HEK293 (cell line): Measurements from ENCODE around the gene ZNF302.
A peak's percentile ranks its signal among the peaks of the same experiment; 100 is the strongest.
"Not testable (repeated sequence)": the region's sequence is repeated elsewhere in the genome, so short reads cannot be mapped to it uniquely, and the experiment has no call there.

Source experiments
- CTCF ChIA-PET: fragments of 350-600 bp; formaldehyde crosslinking; extraction: SDS; loops from one replicate; lab custom pipeline; 2021; ENCODE audit warnings: antibody characterized with exemption; lab: Yijun Ruan, JAX
- POLR2A ChIA-PET: fragments of 300-600 bp; formaldehyde crosslinking; extraction: SDS; loops from one replicate; lab custom pipeline; 2020; ENCODE audit warnings: antibody characterized with exemption, inconsistent platforms; lab: Yijun Ruan, JAX
- H3K27ac ChIP-seq: fragments of 200-500 bp; sonication (Bioruptor generic); 2 replicates; pipeline ENCODE4 v1.5.1; 2014; ENCODE audit warnings: low read depth, low read length, control low read depth, inconsistent platforms; ENCODE audit errors: extremely low read depth
- H3K36me3 ChIP-seq, 2 experiments: fragments of 200-500 bp in 1 of 2; sonication (Bioruptor generic) in 1 of 2; 1 replicate in 1 of 2; 2 replicates in 1 of 2; pipeline ENCODE4 v1.5.1; 2014 to 2017; ENCODE audit warnings: inconsistent platforms in 2 of 2, low read length in 2 of 2; ENCODE audit not compliant: control insufficient read depth in 2 of 2, insufficient read depth in 1 of 2
- H3K4me1 ChIP-seq: fragments of 200-500 bp; sonication (Bioruptor generic); 2 replicates; pipeline ENCODE4 v1.5.1; 2014; ENCODE audit warnings: mild to moderate bottlenecking, low read length, inconsistent platforms; ENCODE audit not compliant: control insufficient read depth, insufficient read depth
- H3K4me3 ChIP-seq: 2 replicates; pipeline ENCODE4 v1.5.1; 2011; ENCODE audit warnings: low read depth, mild to moderate bottlenecking, control low read depth, low read length, moderate library complexity
- H3K9me3 ChIP-seq: fragments of 200-500 bp; sonication (Bioruptor generic); 2 replicates; pipeline ENCODE4 v1.5.1; 2014; ENCODE audit warnings: low read depth, low read length, inconsistent platforms; ENCODE audit not compliant: control insufficient read depth, insufficient read depth
- HOXD13 ChIP-seq: sonication (generic); formaldehyde crosslinking; IDR thresholded peaks from 2 replicates; pipeline ENCODE4 v1.8.0; 2022; ENCODE audit warnings: missing genetic modification reagents, borderline replicate concordance
- KLF1 ChIP-seq: fragments of 450-650 bp; formaldehyde crosslinking; IDR thresholded peaks from 2 replicates; pipeline ENCODE4 v1.5.1; 2016; ENCODE audit warnings: missing biosample characterization, missing genetic modification characterization
- KLF16 ChIP-seq: fragments of 450-650 bp; formaldehyde crosslinking; IDR thresholded peaks from 2 replicates; pipeline ENCODE4 v1.5.1; 2017; ENCODE audit warnings: missing biosample characterization, missing genetic modification characterization
- KLF9 ChIP-seq: fragments of 450-650 bp; formaldehyde crosslinking; IDR thresholded peaks from 2 replicates; pipeline ENCODE4 v1.5.1; 2016; ENCODE audit warnings: missing biosample characterization, missing genetic modification characterization, low read depth
- OSR2 ChIP-seq: fragments of 450-650 bp; formaldehyde crosslinking; IDR thresholded peaks from 2 replicates; pipeline ENCODE4 v1.5.1; 2016; ENCODE audit warnings: missing biosample characterization, missing genetic modification characterization
- SETDB1 ChIP-seq: IDR thresholded peaks from one replicate; pipeline ENCODE4 v1.6.1; 2017; ENCODE audit warnings: mild to moderate bottlenecking, low read length, moderate library complexity, mixed read lengths; ENCODE audit not compliant: insufficient read length
- ZBTB10 ChIP-seq: fragments of 450-650 bp; formaldehyde crosslinking; IDR thresholded peaks from 2 replicates; pipeline ENCODE4 v1.5.1; 2016; ENCODE audit warnings: missing biosample characterization, missing genetic modification characterization
- ZNF133 ChIP-seq: fragments of 450-650 bp; formaldehyde crosslinking; IDR thresholded peaks from 2 replicates; pipeline ENCODE4 v1.5.1; 2016; ENCODE audit warnings: missing biosample characterization, missing genetic modification characterization
- ZNF274 ChIP-seq, 2 experiments: fragments of 200-500 bp in 1 of 2; fragments of 450-650 bp in 1 of 2; sonication (Bioruptor generic) in 1 of 2; formaldehyde crosslinking in 1 of 2; IDR thresholded peaks; 2 replicates each; pipeline versions ENCODE4 v1.5.1 to v1.6.1; 2014 to 2016; ENCODE audit warnings: borderline replicate concordance in 1 of 2, inconsistent platforms in 1 of 2, low read length in 1 of 2, missing biosample characterization in 1 of 2, missing genetic modification characterization in 1 of 2
- ZNF366 ChIP-seq: fragments of 450-650 bp; formaldehyde crosslinking; conservative IDR thresholded peaks from 2 replicates; pipeline ENCODE4 v1.5.1; 2016; ENCODE audit warnings: missing biosample characterization, missing genetic modification characterization
- ZNF48 ChIP-seq: fragments of 450-650 bp; formaldehyde crosslinking; IDR thresholded peaks from 2 replicates; pipeline ENCODE4 v1.5.1; 2016; ENCODE audit warnings: missing biosample characterization, missing genetic modification characterization
- ZNF514 ChIP-seq: fragments of 450-650 bp; formaldehyde crosslinking; IDR thresholded peaks from 2 replicates; pipeline ENCODE4 v1.5.1; 2016; ENCODE audit warnings: missing biosample characterization, missing genetic modification characterization
- ZNF529 ChIP-seq: fragments of 450-650 bp; formaldehyde crosslinking; IDR thresholded peaks from 2 replicates; pipeline ENCODE4 v1.5.1; 2017; ENCODE audit warnings: missing genetic modification characterization, missing biosample characterization; ENCODE audit not compliant: insufficient replicate concordance
- ZNF555 ChIP-seq: fragments of 450-650 bp; formaldehyde crosslinking; conservative IDR thresholded peaks from 2 replicates; pipeline ENCODE4 v1.5.1; 2017; ENCODE audit warnings: missing biosample characterization, mild to moderate bottlenecking, missing genetic modification characterization, inconsistent platforms
- ZNF596 ChIP-seq: fragments of 450-650 bp; IDR thresholded peaks from 2 replicates; pipeline ENCODE4 v1.5.0; 2018; ENCODE audit warnings: missing biosample characterization, mild to moderate bottlenecking, missing genetic modification characterization, moderate library complexity
- ZNF610 ChIP-seq: fragments of 450-650 bp; formaldehyde crosslinking; IDR thresholded peaks from 2 replicates; pipeline ENCODE4 v1.5.1; 2016; ENCODE audit warnings: missing biosample characterization, missing genetic modification characterization, borderline replicate concordance
- ZNF621 ChIP-seq: fragments of 450-650 bp; formaldehyde crosslinking; IDR thresholded peaks from 2 replicates; pipeline ENCODE4 v1.5.1; 2017; ENCODE audit warnings: missing biosample characterization, missing genetic modification characterization
- ZNF626 ChIP-seq: fragments of 450-650 bp; sonication (Bioruptor Pico); formaldehyde crosslinking; IDR thresholded peaks from 2 replicates; pipeline ENCODE4 v1.5.1; 2018; ENCODE audit warnings: missing biosample characterization, missing genetic modification characterization, inconsistent platforms
- ZNF639 ChIP-seq: fragments of 450-650 bp; formaldehyde crosslinking; IDR thresholded peaks from 2 replicates; pipeline ENCODE4 v1.5.1; 2016; ENCODE audit warnings: missing biosample characterization, missing genetic modification characterization
- ZSCAN30 ChIP-seq: fragments of 450-650 bp; IDR thresholded peaks from 2 replicates; pipeline ENCODE4 v1.5.1; 2018; ENCODE audit warnings: missing biosample characterization, mild to moderate bottlenecking, missing genetic modification characterization, moderate library complexity
- ZSCAN4 ChIP-seq: fragments of 450-650 bp; formaldehyde crosslinking; IDR thresholded peaks from 2 replicates; pipeline ENCODE4 v1.5.1; 2017; ENCODE audit warnings: missing biosample characterization, missing genetic modification characterization
- TF ChIP-seq, protein P1 (sequence below): fragments of 450-650 bp; formaldehyde crosslinking; IDR thresholded peaks from 2 replicates; pipeline ENCODE4 v1.5.1; 2016; ENCODE audit warnings: missing biosample characterization, missing genetic modification characterization
- TF ChIP-seq, protein P2 (sequence below): fragments of 450-650 bp; formaldehyde crosslinking; IDR thresholded peaks from 2 replicates; pipeline ENCODE4 v1.5.1; 2017; ENCODE audit warnings: missing biosample characterization, missing genetic modification characterization

Gene ZNF302

GRCh38 chr19:34685266-34685665 lies 7.8 kb downstream of the ZNF302 start:
- H3K4me1 ChIP-seq, H3K4me3 ChIP-seq, H3K27ac ChIP-seq, POLR2A ChIA-PET: not testable (repeated sequence)
- Histone ChIP-seq H3K9me3 (peaks cover 53% of the 10 kb centered on the region), H3K36me3 (peaks cover 48 to 49% of the 10 kb centered on the region in 2 experiments)
- TF ChIP-seq ZNF529 (tag by site-specific recombination) (peak; percentile 6), SETDB1 (peak; percentile 85), ZNF274 (IDR thresholded peaks at IDR 0.05; ENCODE audit: low read length) (peak; percentile 68), ZNF274 (tag by site-specific recombination; IDR thresholded peaks at IDR 0.05; ENCODE audit: borderline replicate concordance) (peak; percentile 89; the same call in 1 of the 2 replicates), ZNF626 (tag by site-specific recombination) (peak; percentile 7; the same call in 1 of the 2 replicates)
- CTCF ChIA-PET = interaction anchor here (0.7 kb wide), 1 partner anchor 27 kb away, joined by 3 read pairs; no protein-coding TSS in a partner anchor

DNA sequence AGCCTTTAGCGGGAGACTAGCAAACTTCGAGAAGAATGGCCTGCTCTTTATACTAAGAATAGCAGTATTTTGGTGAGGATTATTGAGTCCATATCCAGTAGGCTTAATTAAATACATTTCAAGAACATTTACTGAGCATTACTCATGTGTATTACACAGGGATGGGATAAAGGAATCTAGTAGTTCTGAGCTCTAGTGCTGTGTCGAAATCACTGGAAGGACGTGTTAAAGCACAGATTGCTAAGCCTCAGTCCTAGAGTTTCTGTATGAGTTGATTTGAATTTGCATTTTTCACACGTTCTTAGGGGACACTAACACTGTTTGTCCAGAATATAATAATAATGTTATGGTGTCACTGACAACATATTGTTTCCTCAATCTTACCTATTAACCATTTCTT lies 9.0 kb downstream of the ZNF302 start:
- ChIA-PET CTCF (interaction anchor here (0.8 kb wide), 1 partner anchor 590 kb away, joined by 4 read pairs; no protein-coding TSS in a partner anchor), POLR2A (interaction anchor here (1.7 kb wide), 1 partner anchor 9 kb away, joined by 10 read pairs; the partner anchor contains the start of genes SCGB2B2 and ZNF302)
- Histone ChIP-seq H3K9me3 (peaks cover 47% of the 10 kb centered on the region), H3K27ac (no peak overlapping the region), H3K4me3 (no peak overlapping the region), H3K36me3 (peaks cover 36 to 37% of the 10 kb centered on the region in 2 experiments), H3K4me1 (no peaks in the 10 kb centered on the region)
- TF ChIP-seq HOXD13 (CRISPR knock-in tag) = no peak
- TF ChIP-seq, protein P1, sequence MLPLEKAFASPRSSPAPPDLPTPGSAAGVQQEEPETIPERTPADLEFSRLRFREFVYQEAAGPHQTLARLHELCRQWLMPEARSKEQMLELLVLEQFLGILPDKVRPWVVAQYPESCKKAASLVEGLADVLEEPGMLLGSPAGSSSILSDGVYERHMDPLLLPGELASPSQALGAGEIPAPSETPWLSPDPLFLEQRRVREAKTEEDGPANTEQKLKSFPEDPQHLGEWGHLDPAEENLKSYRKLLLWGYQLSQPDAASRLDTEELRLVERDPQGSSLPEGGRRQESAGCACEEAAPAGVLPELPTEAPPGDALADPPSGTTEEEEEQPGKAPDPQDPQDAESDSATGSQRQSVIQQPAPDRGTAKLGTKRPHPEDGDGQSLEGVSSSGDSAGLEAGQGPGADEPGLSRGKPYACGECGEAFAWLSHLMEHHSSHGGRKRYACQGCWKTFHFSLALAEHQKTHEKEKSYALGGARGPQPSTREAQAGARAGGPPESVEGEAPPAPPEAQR = no peak
- TF ChIP-seq ZNF366 (tag by site-specific recombination) = no peak
- TF ChIP-seq ZNF133 (tag by site-specific recombination) = no peak
- no peak for TF ChIP-seq ZNF596 (tag by site-specific recombination)

- H3K9me3 ChIP-seq = peaks cover 40% of the 10 kb centered on the region
- ChIA-PET POLR2A (interaction anchor here (1.7 kb wide), 1 partner anchor 10 kb away, joined by 10 read pairs; the partner anchor contains the start of genes SCGB2B2 and ZNF302), CTCF (interaction anchor here (0.6 to 3.2 kb wide), 4 partner anchors 25 to 448 kb away, joined by 3 to 16 read pairs (median 3); no protein-coding TSS in a partner anchor)
- H3K4me3 ChIP-seq = no peak overlapping the region
- no peaks in the 10 kb centered on the region for H3K4me1 ChIP-seq
- no peak overlapping the region for H3K27ac ChIP-seq
- peaks cover 27 to 28% of the 10 kb centered on the region in 2 experiments for H3K36me3 ChIP-seq
- TF ChIP-seq ZSCAN30 (tag by site-specific recombination) (no peak), KLF9 (no peak), KLF16 (tag by site-specific recombination) (no peak), ZNF621 (tag by site-specific recombination) (no peak), ZNF48 (tag by site-specific recombination) (no peak), OSR2 (tag by site-specific recombination) (no peak), ZNF555 (no peak), ZSCAN4 (tag by site-specific recombination) (no peak), ZNF639 (tag by site-specific recombination) (no peak), ZNF133 (tag by site-specific recombination) (no peak), ZNF514 (tag by site-specific recombination) (no peak), ZBTB10 (tag by site-specific recombination) (no peak), ZNF610 (tag by site-specific recombination) (no peak), SETDB1 (no peak), KLF1 (tag by site-specific recombination) (no peak)
- TF ChIP-seq, protein P2, sequence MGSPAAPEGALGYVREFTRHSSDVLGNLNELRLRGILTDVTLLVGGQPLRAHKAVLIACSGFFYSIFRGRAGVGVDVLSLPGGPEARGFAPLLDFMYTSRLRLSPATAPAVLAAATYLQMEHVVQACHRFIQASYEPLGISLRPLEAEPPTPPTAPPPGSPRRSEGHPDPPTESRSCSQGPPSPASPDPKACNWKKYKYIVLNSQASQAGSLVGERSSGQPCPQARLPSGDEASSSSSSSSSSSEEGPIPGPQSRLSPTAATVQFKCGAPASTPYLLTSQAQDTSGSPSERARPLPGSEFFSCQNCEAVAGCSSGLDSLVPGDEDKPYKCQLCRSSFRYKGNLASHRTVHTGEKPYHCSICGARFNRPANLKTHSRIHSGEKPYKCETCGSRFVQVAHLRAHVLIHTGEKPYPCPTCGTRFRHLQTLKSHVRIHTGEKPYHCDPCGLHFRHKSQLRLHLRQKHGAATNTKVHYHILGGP = no peak
These were observed 9.9 kb downstream of the ZNF302 start for GRCh38 chr19:34687348-34687747.
